ENCODE results near the gene HIPK3. TPM values are rescaled to one million over a fixed set of nuclear protein-coding genes. Genes with fewer than 3 reads are reported as not detected.

HIPK3 gene
- total and polyA plus RNA-seq, 2 experiments from 2014 or later = 5.5 to 29.8 TPM

DNA sequence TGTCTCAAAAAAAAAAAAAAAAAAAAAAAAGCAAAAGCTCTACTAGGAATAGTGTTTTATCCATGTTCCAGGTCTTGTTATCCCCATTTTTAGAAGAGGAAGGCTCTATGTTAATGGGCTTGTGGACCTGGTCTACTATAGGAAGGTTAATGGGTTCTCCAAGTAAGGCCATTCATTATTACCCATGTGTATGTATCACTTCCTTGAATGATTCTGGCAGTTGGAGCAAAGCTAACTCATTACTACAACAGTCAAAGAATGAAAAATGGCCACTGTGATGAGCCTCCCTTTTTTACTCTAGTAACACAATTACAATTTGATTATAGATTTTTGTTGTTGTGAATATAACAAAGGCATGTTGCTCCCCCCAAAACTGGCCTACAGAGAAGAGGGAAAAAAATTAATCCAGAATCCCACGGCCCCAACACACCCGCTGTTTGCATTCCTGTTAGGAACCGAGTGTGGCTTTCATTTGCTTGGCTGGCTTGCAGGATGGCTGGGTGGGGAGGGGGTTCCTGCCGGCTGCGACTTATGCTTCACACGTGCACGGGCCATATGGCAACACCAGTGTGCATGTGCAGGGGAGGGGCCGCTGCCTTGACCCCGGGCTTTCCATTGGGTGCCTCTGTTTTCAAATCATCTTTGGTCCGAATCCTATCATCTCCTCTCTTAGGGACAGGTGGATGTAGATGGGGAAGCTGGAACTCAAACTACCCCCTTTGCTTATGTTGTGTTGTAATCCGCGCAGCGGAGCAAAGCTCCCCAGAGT is 148.8 kb downstream of the HIPK3 start:
- H3K9me3 Mint-ChIP-seq = no peaks in the 10 kb centered on the region
- H3K4me1 Mint-ChIP-seq = peaks cover 23% of the 10 kb centered on the region
- no peak overlapping the region for H2AFZ ChIP-seq
- no peak overlapping the region for H3K4me2 ChIP-seq
- ATAC-seq = no peak
- no peaks in the 10 kb centered on the region for H3K27me3 ChIP-seq (ENCODE audit: insufficient read depth)
- no peak overlapping the region for H3K4me3 Mint-ChIP-seq
- H3K4me3 ChIP-seq = no peak overlapping the region
- H3K27me3 Mint-ChIP-seq (ENCODE audit: insufficient read depth, low read depth, poor library complexity) = peaks cover 7% of the 10 kb centered on the region
- 0 out of 2 replicates have a peak overlapping the region, but pooled peaks have one; percentile 26 for H3K27ac ChIP-seq (ENCODE audit: low read depth)
- H4K20me1 ChIP-seq (replicated peaks; ENCODE audit: insufficient read depth) = no peaks in the 10 kb centered on the region
- H3K4me1 ChIP-seq (ENCODE audit: insufficient read depth) = peaks cover 12% of the 10 kb centered on the region
- H3K27ac Mint-ChIP-seq = no peak overlapping the region
- H3K36me3 Mint-ChIP-seq (ENCODE audit: low read depth) = no peaks in the 10 kb centered on the region
- no peaks in the 10 kb centered on the region for H3K9me2 ChIP-seq (ENCODE audit: insufficient read depth)
- DNase-seq (ENCODE audit: low spot score) = no peak
- H3F3A ChIP-seq (replicated peaks; ENCODE audit: low read depth) = no peaks in the 10 kb centered on the region
- no peak for TF ChIP-seq NANOG (IDR thresholded peaks at IDR 0.05; ENCODE audit: borderline replicate concordance)
- no peak for TF ChIP-seq ZNF114 (CRISPR knock-in tag; IDR thresholded peaks at IDR 0.05)
- no peak for TF ChIP-seq EZH2phosphoT487 (IDR thresholded peaks at IDR 0.05; ENCODE audit: unreplicated experiment)
- no peak for TF ChIP-seq CREB1 (CRISPR knock-in tag; IDR thresholded peaks at IDR 0.05; ENCODE audit: low read depth)
- TF ChIP-seq EZH2 (IDR thresholded peaks at IDR 0.05; ENCODE audit: low read depth, unreplicated experiment) = no peak
- TF ChIP-seq, protein P1, sequence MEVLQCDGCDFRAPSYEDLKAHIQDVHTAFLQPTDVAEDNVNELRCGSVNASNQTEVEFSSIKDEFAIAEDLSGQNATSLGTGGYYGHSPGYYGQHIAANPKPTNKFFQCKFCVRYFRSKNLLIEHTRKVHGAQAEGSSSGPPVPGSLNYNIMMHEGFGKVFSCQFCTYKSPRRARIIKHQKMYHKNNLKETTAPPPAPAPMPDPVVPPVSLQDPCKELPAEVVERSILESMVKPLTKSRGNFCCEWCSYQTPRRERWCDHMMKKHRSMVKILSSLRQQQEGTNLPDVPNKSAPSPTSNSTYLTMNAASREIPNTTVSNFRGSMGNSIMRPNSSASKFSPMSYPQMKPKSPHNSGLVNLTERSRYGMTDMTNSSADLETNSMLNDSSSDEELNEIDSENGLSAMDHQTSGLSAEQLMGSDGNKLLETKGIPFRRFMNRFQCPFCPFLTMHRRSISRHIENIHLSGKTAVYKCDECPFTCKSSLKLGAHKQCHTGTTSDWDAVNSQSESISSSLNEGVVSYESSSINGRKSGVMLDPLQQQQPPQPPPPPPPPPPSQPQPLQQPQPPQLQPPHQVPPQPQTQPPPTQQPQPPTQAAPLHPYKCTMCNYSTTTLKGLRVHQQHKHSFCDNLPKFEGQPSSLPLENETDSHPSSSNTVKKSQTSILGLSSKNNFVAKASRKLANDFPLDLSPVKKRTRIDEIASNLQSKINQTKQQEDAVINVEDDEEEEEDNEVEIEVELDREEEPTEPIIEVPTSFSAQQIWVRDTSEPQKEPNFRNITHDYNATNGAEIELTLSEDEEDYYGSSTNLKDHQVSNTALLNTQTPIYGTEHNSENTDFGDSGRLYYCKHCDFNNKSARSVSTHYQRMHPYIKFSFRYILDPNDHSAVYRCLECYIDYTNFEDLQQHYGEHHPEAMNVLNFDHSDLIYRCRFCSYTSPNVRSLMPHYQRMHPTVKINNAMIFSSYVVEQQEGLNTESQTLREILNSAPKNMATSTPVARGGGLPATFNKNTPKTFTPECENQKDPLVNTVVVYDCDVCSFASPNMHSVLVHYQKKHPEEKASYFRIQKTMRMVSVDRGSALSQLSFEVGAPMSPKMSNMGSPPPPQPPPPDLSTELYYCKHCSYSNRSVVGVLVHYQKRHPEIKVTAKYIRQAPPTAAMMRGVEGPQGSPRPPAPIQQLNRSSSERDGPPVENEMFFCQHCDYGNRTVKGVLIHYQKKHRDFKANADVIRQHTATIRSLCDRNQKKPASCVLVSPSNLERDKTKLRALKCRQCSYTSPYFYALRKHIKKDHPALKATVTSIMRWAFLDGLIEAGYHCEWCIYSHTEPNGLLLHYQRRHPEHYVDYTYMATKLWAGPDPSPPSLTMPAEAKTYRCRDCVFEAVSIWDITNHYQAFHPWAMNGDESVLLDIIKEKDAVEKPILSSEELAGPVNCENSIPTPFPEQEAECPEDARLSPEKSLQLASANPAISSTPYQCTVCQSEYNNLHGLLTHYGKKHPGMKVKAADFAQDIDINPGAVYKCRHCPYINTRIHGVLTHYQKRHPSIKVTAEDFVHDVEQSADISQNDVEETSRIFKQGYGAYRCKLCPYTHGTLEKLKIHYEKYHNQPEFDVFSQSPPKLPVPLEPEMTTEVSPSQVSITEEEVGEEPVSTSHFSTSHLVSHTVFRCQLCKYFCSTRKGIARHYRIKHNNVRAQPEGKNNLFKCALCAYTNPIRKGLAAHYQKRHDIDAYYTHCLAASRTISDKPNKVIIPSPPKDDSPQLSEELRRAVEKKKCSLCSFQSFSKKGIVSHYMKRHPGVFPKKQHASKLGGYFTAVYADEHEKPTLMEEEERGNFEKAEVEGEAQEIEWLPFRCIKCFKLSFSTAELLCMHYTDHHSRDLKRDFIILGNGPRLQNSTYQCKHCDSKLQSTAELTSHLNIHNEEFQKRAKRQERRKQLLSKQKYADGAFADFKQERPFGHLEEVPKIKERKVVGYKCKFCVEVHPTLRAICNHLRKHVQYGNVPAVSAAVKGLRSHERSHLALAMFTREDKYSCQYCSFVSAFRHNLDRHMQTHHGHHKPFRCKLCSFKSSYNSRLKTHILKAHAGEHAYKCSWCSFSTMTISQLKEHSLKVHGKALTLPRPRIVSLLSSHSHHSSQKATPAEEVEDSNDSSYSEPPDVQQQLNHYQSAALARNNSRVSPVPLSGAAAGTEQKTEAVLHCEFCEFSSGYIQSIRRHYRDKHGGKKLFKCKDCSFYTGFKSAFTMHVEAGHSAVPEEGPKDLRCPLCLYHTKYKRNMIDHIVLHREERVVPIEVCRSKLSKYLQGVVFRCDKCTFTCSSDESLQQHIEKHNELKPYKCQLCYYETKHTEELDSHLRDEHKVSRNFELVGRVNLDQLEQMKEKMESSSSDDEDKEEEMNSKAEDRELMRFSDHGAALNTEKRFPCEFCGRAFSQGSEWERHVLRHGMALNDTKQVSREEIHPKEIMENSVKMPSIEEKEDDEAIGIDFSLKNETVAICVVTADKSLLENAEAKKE (CRISPR knock-in tag; IDR thresholded peaks at IDR 0.05) = no peak
- no peak for TF ChIP-seq STAT1 (IDR thresholded peaks at IDR 0.05; ENCODE audit: unreplicated experiment)
- TF ChIP-seq, protein P2, sequence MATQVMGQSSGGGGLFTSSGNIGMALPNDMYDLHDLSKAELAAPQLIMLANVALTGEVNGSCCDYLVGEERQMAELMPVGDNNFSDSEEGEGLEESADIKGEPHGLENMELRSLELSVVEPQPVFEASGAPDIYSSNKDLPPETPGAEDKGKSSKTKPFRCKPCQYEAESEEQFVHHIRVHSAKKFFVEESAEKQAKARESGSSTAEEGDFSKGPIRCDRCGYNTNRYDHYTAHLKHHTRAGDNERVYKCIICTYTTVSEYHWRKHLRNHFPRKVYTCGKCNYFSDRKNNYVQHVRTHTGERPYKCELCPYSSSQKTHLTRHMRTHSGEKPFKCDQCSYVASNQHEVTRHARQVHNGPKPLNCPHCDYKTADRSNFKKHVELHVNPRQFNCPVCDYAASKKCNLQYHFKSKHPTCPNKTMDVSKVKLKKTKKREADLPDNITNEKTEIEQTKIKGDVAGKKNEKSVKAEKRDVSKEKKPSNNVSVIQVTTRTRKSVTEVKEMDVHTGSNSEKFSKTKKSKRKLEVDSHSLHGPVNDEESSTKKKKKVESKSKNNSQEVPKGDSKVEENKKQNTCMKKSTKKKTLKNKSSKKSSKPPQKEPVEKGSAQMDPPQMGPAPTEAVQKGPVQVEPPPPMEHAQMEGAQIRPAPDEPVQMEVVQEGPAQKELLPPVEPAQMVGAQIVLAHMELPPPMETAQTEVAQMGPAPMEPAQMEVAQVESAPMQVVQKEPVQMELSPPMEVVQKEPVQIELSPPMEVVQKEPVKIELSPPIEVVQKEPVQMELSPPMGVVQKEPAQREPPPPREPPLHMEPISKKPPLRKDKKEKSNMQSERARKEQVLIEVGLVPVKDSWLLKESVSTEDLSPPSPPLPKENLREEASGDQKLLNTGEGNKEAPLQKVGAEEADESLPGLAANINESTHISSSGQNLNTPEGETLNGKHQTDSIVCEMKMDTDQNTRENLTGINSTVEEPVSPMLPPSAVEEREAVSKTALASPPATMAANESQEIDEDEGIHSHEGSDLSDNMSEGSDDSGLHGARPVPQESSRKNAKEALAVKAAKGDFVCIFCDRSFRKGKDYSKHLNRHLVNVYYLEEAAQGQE (IDR thresholded peaks at IDR 0.05; ENCODE audit: unreplicated experiment) = no peak
- TF ChIP-seq ZNF331 (CRISPR knock-in tag; IDR thresholded peaks at IDR 0.05; ENCODE audit: low read depth) = no peak
- no peak for TF ChIP-seq POLR2AphosphoS5 (IDR thresholded peaks at IDR 0.05; ENCODE audit: low read depth)
- TF ChIP-seq, protein P3, sequence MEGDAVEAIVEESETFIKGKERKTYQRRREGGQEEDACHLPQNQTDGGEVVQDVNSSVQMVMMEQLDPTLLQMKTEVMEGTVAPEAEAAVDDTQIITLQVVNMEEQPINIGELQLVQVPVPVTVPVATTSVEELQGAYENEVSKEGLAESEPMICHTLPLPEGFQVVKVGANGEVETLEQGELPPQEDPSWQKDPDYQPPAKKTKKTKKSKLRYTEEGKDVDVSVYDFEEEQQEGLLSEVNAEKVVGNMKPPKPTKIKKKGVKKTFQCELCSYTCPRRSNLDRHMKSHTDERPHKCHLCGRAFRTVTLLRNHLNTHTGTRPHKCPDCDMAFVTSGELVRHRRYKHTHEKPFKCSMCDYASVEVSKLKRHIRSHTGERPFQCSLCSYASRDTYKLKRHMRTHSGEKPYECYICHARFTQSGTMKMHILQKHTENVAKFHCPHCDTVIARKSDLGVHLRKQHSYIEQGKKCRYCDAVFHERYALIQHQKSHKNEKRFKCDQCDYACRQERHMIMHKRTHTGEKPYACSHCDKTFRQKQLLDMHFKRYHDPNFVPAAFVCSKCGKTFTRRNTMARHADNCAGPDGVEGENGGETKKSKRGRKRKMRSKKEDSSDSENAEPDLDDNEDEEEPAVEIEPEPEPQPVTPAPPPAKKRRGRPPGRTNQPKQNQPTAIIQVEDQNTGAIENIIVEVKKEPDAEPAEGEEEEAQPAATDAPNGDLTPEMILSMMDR (conservative IDR thresholded peaks at IDR 0.05; ENCODE audit: low read depth in 2 of 2) = no peak
- TF ChIP-seq, protein P4, sequence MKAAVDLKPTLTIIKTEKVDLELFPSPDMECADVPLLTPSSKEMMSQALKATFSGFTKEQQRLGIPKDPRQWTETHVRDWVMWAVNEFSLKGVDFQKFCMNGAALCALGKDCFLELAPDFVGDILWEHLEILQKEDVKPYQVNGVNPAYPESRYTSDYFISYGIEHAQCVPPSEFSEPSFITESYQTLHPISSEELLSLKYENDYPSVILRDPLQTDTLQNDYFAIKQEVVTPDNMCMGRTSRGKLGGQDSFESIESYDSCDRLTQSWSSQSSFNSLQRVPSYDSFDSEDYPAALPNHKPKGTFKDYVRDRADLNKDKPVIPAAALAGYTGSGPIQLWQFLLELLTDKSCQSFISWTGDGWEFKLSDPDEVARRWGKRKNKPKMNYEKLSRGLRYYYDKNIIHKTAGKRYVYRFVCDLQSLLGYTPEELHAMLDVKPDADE (IDR thresholded peaks at IDR 0.05) = no peak
- no peak for TF ChIP-seq JUNB (IDR thresholded peaks at IDR 0.05; ENCODE audit: unreplicated experiment)
- no peaks in the 10 kb centered on the region for H3K36me3 ChIP-seq (ENCODE audit: insufficient read depth)
- no peaks in the 10 kb centered on the region for H3K79me2 ChIP-seq (replicated peaks; ENCODE audit: insufficient read depth)
